H1 (cell line): ENCODE results near the gene DNM2. TPM values are rescaled to one million over a fixed set of nuclear protein-coding genes. Genes with fewer than 3 reads are reported as not detected.

Source experiments
- CTCF ChIA-PET: fragments of 300-600 bp; sonication (Branson Sonifier 250); formaldehyde crosslinking; loops from one replicate; lab custom pipeline; 2021; ENCODE audit not compliant: partially characterized antibody; lab: Charles Lee
- POLR2A ChIA-PET: fragments of 300-600 bp; sonication (Branson Sonifier 250); formaldehyde crosslinking; loops from one replicate; lab custom pipeline; 2021; ENCODE audit warnings: inconsistent platforms; ENCODE audit not compliant: partially characterized antibody; lab: Charles Lee
- DNase-seq, 2 experiments: peaks; one replicate each; pipeline versions ENCODE4 v3.0.0 to v3.0.0-alpha.2; 2010 to 2022; ENCODE audit warnings: low spot score in 2 of 2, low read depth in 1 of 2, mixed read lengths in 1 of 2
- FAIRE-seq: peaks from 2 replicates; lab custom pipeline; 2011; peaks lifted over from hg19 to GRCh38; lab: Jason Lieb, UNC
- H2AFZ ChIP-seq: 2 replicates; pipeline ENCODE4 v1.8.1; 2012; ENCODE audit warnings: low read length, inconsistent platforms
- H2AK5ac ChIP-seq: 2 replicates; pipeline ENCODE4 v1.6.1; 2013; ENCODE audit warnings: low read depth, low read length
- H2BK120ac ChIP-seq: replicated peaks from 2 replicates; pipeline ENCODE3; 2013; ENCODE audit warnings: low read depth, low read length, inconsistent platforms
- H2BK12ac ChIP-seq: 2 replicates; pipeline ENCODE4 v1.6.1; 2013; ENCODE audit warnings: low read depth, low read length
- H2BK15ac ChIP-seq: 2 replicates; pipeline ENCODE4 v1.6.1; 2013; ENCODE audit warnings: low read length
- H2BK20ac ChIP-seq: 2 replicates; pipeline ENCODE4 v1.6.1; 2013; ENCODE audit warnings: low read length
- H2BK5ac ChIP-seq: 2 replicates; pipeline ENCODE4 v1.6.1; 2013; ENCODE audit warnings: low read depth, low read length
- H3K14ac ChIP-seq: 2 replicates; pipeline ENCODE4 v1.6.1; 2013; ENCODE audit warnings: inconsistent platforms; ENCODE audit not compliant: insufficient read length
- H3K18ac ChIP-seq: 2 replicates; pipeline ENCODE4 v1.6.1; 2013; ENCODE audit warnings: low read length; ENCODE audit errors: extremely low read depth
- H3K23ac ChIP-seq: 2 replicates; pipeline ENCODE4 v1.6.1; 2013; ENCODE audit warnings: inconsistent platforms; ENCODE audit not compliant: insufficient read length
- H3K23me2 ChIP-seq: 2 replicates; pipeline ENCODE4 v1.6.1; 2013; ENCODE audit warnings: low read depth, low read length
- H3K27ac ChIP-seq: 2 replicates; pipeline ENCODE4 v1.6.1; 2011; ENCODE audit warnings: low read depth, low read length, inconsistent platforms
- H3K27me3 ChIP-seq, 4 experiments: replicated peaks in 1 of 4; 1 replicate in 1 of 4; 2 replicates in 3 of 4; pipeline versions ENCODE4 v1.6.1 to v1.8.1; 2011 to 2013; ENCODE audit warnings: low read length in 3 of 4, mild to moderate bottlenecking in 3 of 4, inconsistent platforms in 2 of 4, mixed read lengths in 2 of 4, moderate library complexity in 1 of 4; ENCODE audit not compliant: control insufficient read depth in 3 of 4, insufficient read depth in 3 of 4; ENCODE audit errors: extremely low read depth in 1 of 4
- H3K36me3 ChIP-seq, 4 experiments: 2 replicates each; pipeline versions ENCODE4 v1.6.1 to v1.8.1; 2011 to 2013; ENCODE audit warnings: mild to moderate bottlenecking in 4 of 4, low read length in 3 of 4, moderate library complexity in 2 of 4, control low read depth in 1 of 4, inconsistent platforms in 1 of 4; ENCODE audit not compliant: insufficient read depth in 4 of 4, control insufficient read depth in 2 of 4
- H3K4ac ChIP-seq: replicated peaks from 2 replicates; pipeline ENCODE3; 2013; ENCODE audit warnings: low read length, low read depth, mixed read lengths, inconsistent platforms; ENCODE audit not compliant: insufficient read length
- H3K4me1 ChIP-seq, 4 experiments: replicated peaks in 1 of 4; 1 replicate in 1 of 4; 2 replicates in 3 of 4; pipeline versions ENCODE4 v1.6.1 to v1.8.1; 2011 to 2013; ENCODE audit warnings: low read length in 3 of 4, inconsistent platforms in 2 of 4, mixed read lengths in 1 of 4; ENCODE audit not compliant: insufficient read depth in 4 of 4, control insufficient read depth in 3 of 4
- H3K4me2 ChIP-seq, 2 experiments: 2 replicates each; pipeline versions ENCODE4 v1.6.1 to v1.8.1; 2011 to 2013; ENCODE audit warnings: low read depth in 2 of 2, low read length in 2 of 2, control low read depth in 1 of 2, inconsistent platforms in 1 of 2, mild to moderate bottlenecking in 1 of 2; ENCODE audit not compliant: insufficient read depth in 1 of 2
- H3K4me3 ChIP-seq, 4 experiments: fragments of 200-600, 300-600 bp in 1 of 4; sonication (generic), shearing (Covaris generic), sonication (Bioruptor Twin) in 1 of 4; 2 replicates each; pipeline versions ENCODE4 v1.5.1 to v1.8.1; 2011 to 2016; ENCODE audit warnings: low read length in 4 of 4, low read depth in 3 of 4, control low read depth in 2 of 4, inconsistent platforms in 2 of 4, mild to moderate bottlenecking in 2 of 4, mixed read lengths in 1 of 4, moderate library complexity in 1 of 4; ENCODE audit not compliant: insufficient read depth in 2 of 4; ENCODE audit errors: extremely low read depth in 1 of 4
- H3K56ac ChIP-seq: replicated peaks from 2 replicates; pipeline ENCODE3; 2013; ENCODE audit warnings: low read depth, mild to moderate bottlenecking, mixed read lengths, low read length, inconsistent platforms; ENCODE audit not compliant: insufficient read length
- H3K79me1 ChIP-seq: 2 replicates; pipeline ENCODE4 v1.6.1; 2013; ENCODE audit warnings: low read depth, low read length, control low read depth
- H3K79me2 ChIP-seq, 2 experiments: 2 replicates each; pipeline versions ENCODE4 v1.6.1 to v1.8.1; 2012 to 2013; ENCODE audit warnings: low read length in 2 of 2, mild to moderate bottlenecking in 2 of 2, inconsistent platforms in 1 of 2; ENCODE audit not compliant: insufficient read depth in 2 of 2, control insufficient read depth in 1 of 2
- H3K9ac ChIP-seq, 4 experiments: replicated peaks in 1 of 4; 1 replicate in 1 of 4; 2 replicates in 3 of 4; pipeline versions ENCODE4 v1.6.1 to v1.8.1; 2011 to 2013; ENCODE audit warnings: low read depth in 3 of 4, low read length in 3 of 4, control low read depth in 2 of 4, mild to moderate bottlenecking in 2 of 4, moderate library complexity in 2 of 4, inconsistent platforms in 1 of 4; ENCODE audit errors: extremely low read depth in 1 of 4
- H3K9me3 ChIP-seq, 2 experiments: 2 replicates each; pipeline versions ENCODE4 v1.6.1 to v1.8.1; 2012 to 2013; ENCODE audit warnings: mild to moderate bottlenecking in 2 of 2, moderate library complexity in 2 of 2, control low read depth in 1 of 2, inconsistent platforms in 1 of 2, low read depth in 1 of 2, low read length in 1 of 2, mixed read lengths in 1 of 2; ENCODE audit not compliant: insufficient read depth in 2 of 2
- H4K20me1 ChIP-seq, 2 experiments: replicated peaks in 1 of 2; 2 replicates each; pipeline versions ENCODE3 to v1.8.1; 2011 to 2013; ENCODE audit warnings: inconsistent platforms in 2 of 2, low read length in 2 of 2, mild to moderate bottlenecking in 1 of 2; ENCODE audit not compliant: insufficient read depth in 2 of 2, control insufficient read depth in 1 of 2
- H4K5ac ChIP-seq: 2 replicates; pipeline ENCODE4 v1.6.1; 2013; ENCODE audit warnings: low read length, low read depth, mixed read lengths, inconsistent platforms; ENCODE audit not compliant: insufficient read length
- H4K8ac ChIP-seq: 2 replicates; pipeline ENCODE4 v1.8.0; 2013; ENCODE audit warnings: mild to moderate bottlenecking, moderate library complexity, low read length, inconsistent platforms; ENCODE audit not compliant: insufficient read depth; ENCODE audit errors: extremely low read depth
- H4K91ac ChIP-seq: replicated peaks from 2 replicates; pipeline ENCODE3; 2013; ENCODE audit warnings: low read length, mixed read lengths, inconsistent platforms; ENCODE audit not compliant: insufficient read length
- CHD2 ChIP-seq: IDR thresholded peaks from 2 replicates; pipeline ENCODE4 v1.6.1; 2012; ENCODE audit warnings: low read length, improper control_type of control experiment
- POU5F1 ChIP-seq: IDR thresholded peaks from 2 replicates; pipeline ENCODE4 v1.6.1; 2011; ENCODE audit warnings: low read depth, mild to moderate bottlenecking, low read length, moderate library complexity
- SP4 ChIP-seq: IDR thresholded peaks from 2 replicates; pipeline ENCODE4 v1.6.1; 2012; ENCODE audit warnings: low read length, inconsistent platforms
- WGBS, 2 experiments: shearing (Covaris generic) in 1 of 2; methylation state at CpG; one replicate each; pipeline versions ENCODE4 v1.1.6 to v1.1.7; 2013 to 2015; ENCODE audit warnings: low lambda C conversion rate in 2 of 2, mixed read lengths in 2 of 2, inconsistent platforms in 1 of 2, low coverage in 1 of 2, missing lambda C conversion rate in 1 of 2; ENCODE audit not compliant: insufficient replicate concordance in 2 of 2, insufficient coverage in 1 of 2, insufficient read length in 1 of 2; ENCODE audit errors: extremely low coverage in 1 of 2, missing lambda C conversion rate in 1 of 2; 5-methylcytosine and 5-hydroxymethylcytosine counted together
- polyA plus RNA-seq, 7 experiments: library from polyadenylated mRNA; depleted of rRNA in 3 of 7; stranded (reverse) in 5 of 7; unstranded in 2 of 7; fragments of >200 nt in 5 of 7; fragments of 200-250 nt in 2 of 7; gene quantifications; 1 replicate in 5 of 7; 2 replicates in 1 of 7; 4 replicates in 1 of 7; pipeline versions ENCODE4 v1.2.1 to v1.2.3, GENCODE V29; 2011 to 2013; ENCODE audit warnings: missing spikeins in 2 of 7, mixed read lengths in 2 of 7
- total RNA-seq: library from RNA; stranded (reverse); fragmentation: NEBNext Ultra II Directional; extraction: Animal tissue kit (Norgen Biotek cat#: 25700); gene quantifications from 2 replicates; pipeline ENCODE4 v1.2.1, GENCODE V29; 2021

DNM2 gene
- total and polyA plus RNA-seq, 2 of the 8 experiments (the other 6 are each of a cell fraction or from before 2014, with no cell fraction given) = 61.9 to 120 TPM

DNA sequence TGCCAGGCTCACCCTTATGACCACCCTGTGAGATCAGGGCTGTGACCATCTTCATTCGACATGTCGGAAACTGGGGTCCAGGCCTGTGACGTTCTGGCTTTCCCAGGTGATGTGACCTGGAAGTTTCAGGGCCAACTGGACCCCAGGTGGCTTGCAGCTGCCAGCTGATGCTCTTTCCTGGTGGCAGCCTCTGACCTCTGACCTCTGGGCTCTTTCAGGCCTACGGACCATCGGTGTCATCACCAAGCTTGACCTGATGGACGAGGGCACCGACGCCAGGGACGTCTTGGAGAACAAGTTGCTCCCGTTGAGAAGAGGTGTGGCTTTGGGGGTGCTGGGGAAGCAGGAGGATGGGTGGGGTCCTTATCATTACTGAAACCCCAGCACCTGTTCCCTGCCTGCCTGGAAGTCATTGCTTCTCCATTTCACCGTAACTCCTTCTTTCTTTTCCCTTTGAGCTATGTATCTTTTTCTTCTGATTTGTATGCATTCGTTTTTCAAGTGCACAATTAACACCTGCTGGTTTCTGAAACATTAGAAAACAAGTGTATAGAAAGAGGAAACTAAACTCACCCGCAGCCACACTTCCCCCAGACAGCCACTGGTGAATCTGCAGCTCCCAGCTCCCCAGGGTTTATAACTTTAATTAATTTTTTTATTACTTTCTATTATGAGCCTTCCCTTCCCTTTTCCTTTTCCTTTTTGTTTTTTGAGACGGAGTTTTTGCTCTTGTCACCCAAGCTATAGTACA, 59.2 kb downstream of the DNM2 start:
- H2BK5ac ChIP-seq = no peak overlapping the region
- FAIRE-seq (no peak), DNase-seq (no peak)
- no peaks in the 10 kb centered on the region for H3K9me3 ChIP-seq
- no peak overlapping the region for H3K56ac ChIP-seq
- no peak overlapping the region for H3K4me2 ChIP-seq
- no peak overlapping the region for H4K5ac ChIP-seq
- ChIA-PET POLR2A (interaction anchor here (0.6 to 1.4 kb wide), 4 partner anchors 9 to 108 kb away, joined by 3 to 4 read pairs (median 4); no protein-coding TSS in a partner anchor), CTCF (interaction anchor here (0.9 to 1.0 kb wide), 2 partner anchors 9 to 82 kb away, joined by 3 read pairs; no protein-coding TSS in a partner anchor)
- no peak overlapping the region for H2AK5ac ChIP-seq
- no peak overlapping the region for H3K23ac ChIP-seq
- no peak overlapping the region for H2BK12ac ChIP-seq
- no peak overlapping the region for H3K4me3 ChIP-seq
- H3K23me2 ChIP-seq = no peaks in the 10 kb centered on the region
- no peak overlapping the region for H2AFZ ChIP-seq
- no peak overlapping the region for H4K91ac ChIP-seq
- no peaks in the 10 kb centered on the region for H3K4me1 ChIP-seq
- no peak overlapping the region for H2BK120ac ChIP-seq
- WGBS, 2 experiments = 95% methylated on average over 14 of the region's 14 CpGs; no CpG with 5 or more reads in 1 of the 2 experiments
- H3K9ac ChIP-seq = no peak overlapping the region
- no peak overlapping the region for H3K4ac ChIP-seq
- no peaks in the 10 kb centered on the region; the same call in 1 of the 2 replicates for H3K79me1 ChIP-seq
- no peak overlapping the region for H4K8ac ChIP-seq
- no peaks in the 10 kb centered on the region for H3K79me2 ChIP-seq
- H3K18ac ChIP-seq = no peak overlapping the region
- H2BK15ac ChIP-seq = no peak overlapping the region
- no peak overlapping the region for H3K14ac ChIP-seq
- H3K36me3 ChIP-seq = peaks cover 6 to 55% (median 32%) of the 10 kb centered on the region in 4 experiments
- no peak overlapping the region for H2BK20ac ChIP-seq
- H3K27me3 ChIP-seq = no peaks in the 10 kb centered on the region
- H3K27ac ChIP-seq = no peak overlapping the region
- H4K20me1 ChIP-seq = peaks cover 0 to 5% of the 10 kb centered on the region in 2 experiments
- TF ChIP-seq POU5F1 (no peak), CHD2 (no peak), SP4 (no peak)
